ENCODE measurements around the gene RASSF10.

The RASSF10 gene

DNA sequence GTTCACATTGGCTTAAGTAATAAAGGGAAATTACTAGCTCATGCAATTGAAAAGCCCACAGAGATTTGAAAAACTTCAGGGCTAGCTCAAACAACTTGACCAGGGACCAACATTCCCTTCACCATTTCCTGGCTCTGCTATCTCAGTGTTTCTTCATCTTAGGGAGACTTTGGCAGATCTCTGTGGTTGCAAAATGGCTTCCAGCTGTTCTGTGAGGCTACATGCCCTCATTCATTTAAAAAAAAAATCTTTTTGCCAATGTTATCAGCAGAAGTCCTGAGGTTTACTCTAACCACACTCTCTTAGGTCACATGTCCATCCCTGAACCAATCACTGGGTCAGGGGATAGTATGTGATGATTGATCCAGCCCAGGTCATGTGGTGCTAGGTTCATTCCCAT is 13.9 kb upstream of the RASSF10 start:
- no peak for DNase-seq

- no peak for DNase-seq
These were observed 13.3 kb upstream of the RASSF10 start for GRCh38 chr11:12995823-12996222.

DNA sequence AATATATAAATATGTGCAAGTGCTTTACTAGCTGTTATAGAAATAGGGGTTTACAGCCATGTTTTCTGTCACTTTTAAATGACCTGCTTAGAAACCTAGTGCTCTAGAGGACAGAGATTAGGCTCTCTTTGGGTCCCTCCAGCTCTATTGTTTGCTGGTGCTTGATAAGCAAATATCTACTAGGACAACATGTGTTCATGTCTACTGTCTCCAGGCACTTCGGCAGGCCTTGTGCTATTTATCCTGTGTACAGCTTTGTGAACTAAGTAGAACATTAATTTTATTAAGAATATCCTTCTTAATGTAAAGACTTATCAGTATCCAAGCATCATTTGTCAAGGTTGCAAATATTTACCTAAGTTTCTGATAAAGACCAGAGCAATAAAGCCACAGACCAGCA is 11.9 kb upstream of the RASSF10 start:
- DNase-seq, result no peak

GRCh38 chr11:12998336-12998735 is 10.8 kb upstream of the RASSF10 start:
- no peak for DNase-seq

- DNase-seq, result no peak
These were observed 9.5 kb upstream of the RASSF10 start for GRCh38 chr11:12999597-12999996.

DNA sequence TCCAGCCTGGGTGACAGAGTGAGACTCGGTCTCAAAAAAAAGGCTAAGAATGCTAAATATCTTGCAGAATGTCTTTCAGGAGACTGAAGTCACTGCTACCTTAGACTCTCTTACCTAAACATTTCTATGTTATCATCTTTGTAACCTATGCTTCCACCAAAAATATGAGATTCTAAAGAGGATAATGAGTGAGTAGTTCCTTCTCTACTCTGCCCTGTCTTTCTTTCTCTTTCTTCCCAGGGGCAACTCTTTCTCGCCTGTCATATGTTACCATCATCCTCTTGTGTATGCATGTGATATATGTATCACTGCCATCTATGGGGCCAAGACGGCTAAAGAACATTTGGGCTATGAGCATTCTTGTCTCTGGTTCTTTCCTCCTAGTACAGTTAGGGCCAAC is 9.0 kb upstream of the RASSF10 start:
- no peak for DNase-seq

- peak; percentile 88 for DNase-seq
These were observed 8.4 kb upstream of the RASSF10 start for GRCh38 chr11:13000721-13001120.

DNA sequence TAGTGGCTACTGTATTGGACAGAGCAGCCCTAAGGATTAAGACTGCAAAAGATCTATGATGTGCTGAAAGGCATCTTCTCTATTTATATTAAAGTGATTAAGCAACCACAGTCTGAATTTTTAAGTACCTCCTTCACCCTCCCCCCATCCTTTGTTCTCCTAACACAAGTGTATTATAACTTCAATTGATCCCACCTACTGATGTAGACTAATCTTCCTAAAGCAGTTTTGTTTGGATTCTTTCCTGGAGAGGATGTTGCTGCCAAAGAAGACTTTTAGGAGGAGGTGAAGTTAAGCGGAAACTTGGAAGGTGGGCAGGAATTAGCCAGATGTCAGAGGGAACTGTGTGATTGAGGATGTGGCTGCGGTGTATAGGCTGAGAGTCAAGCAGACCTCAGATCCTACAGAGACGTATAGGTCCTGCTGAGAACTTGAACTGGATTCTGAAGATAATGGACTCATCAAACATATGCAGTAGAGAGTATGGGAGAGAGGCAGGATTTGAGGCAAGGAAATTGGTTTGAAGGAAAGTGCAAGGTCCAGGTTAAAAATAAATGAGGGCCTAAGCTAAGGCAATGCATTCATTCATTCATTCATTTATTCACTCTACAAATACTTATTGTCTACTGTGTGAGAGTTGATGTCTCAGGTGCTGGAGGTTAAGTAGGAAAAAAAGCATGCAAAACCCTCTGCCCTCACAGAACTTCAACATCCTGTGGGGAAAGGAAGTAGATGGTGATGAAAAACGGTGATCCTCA is 5.2 kb upstream of the RASSF10 start:
- DNase-seq, result no peak

DNA sequence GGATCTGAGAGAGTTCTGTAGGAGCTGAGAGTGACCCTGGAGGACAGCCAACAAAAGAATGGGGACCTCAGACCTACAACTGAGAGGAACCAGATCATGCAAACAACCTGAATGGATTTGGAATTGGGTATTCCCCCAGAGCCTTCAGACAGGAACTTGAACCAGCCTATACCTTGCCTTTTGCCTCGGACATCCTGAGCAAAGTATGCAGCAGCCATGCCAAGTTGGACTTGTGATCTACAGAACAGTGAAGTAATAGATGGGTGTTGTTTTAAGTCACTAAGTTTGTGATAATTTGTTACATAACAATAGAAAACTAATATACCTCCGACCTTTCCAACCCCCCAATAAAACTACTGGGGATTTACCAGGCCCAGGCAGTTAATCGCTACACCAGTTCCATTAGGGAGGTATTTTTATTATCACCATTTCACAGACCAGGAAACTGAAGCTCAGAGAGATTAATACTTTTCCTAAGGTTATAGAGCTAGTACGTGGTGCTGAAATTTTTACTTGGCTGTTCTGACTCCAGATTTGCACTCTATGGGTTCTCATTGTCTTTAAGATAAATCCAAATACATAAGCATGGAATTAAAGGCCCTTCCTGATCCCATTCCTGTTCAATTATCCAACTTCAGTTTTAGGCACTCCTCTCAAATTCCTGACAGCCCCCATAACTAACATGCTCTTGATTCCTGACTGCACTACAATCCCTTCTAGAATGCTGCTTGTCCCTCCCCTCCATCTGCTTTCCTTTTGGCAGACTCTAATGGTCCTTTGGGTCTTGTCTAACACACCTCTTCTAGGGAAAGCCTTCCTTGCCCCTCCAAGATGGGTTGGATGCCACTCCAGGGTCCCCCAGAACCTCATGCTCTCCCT is 1.7 kb upstream of the RASSF10 start:
- no peak for DNase-seq

GRCh38 chr11:13008061-13008435 is 1.1 kb upstream of the RASSF10 start:
- DNase-seq, result peak; percentile 69

DNA sequence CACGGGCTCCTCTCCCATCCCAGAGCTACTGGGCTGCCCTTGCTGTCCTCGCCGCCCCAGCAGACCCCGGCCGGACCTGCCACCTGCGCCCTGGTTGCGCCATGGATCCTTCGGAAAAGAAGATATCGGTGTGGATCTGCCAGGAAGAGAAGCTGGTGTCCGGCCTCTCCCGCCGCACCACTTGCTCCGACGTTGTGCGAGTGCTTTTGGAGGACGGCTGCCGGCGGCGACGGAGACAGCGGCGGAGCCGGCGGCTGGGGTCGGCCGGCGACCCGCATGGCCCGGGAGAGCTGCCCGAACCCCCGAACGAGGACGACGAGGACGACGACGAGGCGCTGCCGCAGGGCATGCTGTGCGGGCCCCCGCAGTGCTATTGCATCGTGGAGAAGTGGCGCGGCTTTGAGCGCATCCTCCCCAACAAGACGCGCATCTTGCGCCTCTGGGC is 382 bp downstream of the RASSF10 start:
- DNase-seq, result no peak

GRCh38 chr11:13009921-13010748 is 1.0 kb downstream of the RASSF10 start:
- DNase-seq, result no peak

DNA sequence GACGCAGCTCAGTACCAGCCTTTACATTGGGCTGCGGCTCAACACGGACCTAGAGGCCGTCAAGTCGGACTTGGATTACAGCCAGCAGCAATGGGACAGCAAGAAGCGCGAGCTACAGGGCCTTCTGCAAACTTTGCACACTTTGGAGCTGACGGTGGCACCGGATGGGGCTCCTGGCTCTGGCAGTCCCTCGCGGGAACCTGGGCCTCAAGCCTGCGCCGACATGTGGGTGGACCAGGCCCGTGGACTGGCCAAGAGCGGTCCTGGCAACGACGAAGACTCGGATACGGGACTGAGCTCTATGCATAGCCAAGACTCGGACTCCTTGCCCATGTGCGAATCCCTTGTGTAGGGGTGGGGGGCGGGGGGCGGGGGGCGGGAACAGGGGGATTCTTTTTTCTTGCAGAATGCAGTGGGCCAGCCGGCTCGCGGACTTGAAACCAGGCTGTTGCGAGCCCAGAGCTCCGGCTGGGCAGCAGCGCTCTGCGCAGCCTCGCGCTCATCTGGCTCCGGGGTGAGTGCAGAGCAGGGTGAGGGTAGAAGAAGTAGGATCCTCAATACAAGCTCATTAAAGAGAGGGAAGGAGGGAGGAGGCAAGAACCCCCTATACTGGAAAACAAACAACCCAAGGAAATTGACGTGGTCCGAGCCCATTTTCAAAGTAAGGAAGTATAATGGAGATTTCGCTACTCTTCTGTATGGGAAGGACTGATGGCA is 1.8 kb downstream of the RASSF10 start:
- peak; percentile 26 for DNase-seq

DNA sequence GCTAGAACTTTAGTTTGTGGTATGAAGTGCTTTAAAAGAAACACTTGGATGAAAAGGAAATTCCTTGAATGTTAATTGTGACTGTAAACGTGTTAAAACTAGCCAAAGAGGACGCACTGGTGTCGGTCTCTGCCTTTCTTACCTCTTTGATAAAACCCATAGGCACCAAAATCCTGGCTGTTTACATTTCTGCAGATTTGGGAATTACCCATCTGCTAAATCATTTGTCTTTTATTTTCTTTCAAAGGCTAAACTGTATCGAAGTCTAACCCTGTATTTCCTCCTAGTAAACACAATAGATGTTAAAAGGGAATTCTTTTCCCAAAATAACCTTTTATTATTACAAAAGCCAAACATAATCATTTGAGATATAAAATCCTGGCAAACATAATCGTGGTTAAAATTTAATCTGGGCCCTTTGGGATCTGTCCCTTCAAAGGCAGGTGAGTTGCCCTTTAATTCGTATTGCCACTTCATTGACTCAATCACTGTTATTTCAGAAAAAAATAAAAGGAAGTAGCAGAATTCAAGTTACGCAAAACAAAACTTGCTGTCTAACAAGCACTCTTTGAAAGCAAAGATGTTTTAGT is 2.4 kb downstream of the RASSF10 start:
- peak; percentile 61 for DNase-seq

DNA sequence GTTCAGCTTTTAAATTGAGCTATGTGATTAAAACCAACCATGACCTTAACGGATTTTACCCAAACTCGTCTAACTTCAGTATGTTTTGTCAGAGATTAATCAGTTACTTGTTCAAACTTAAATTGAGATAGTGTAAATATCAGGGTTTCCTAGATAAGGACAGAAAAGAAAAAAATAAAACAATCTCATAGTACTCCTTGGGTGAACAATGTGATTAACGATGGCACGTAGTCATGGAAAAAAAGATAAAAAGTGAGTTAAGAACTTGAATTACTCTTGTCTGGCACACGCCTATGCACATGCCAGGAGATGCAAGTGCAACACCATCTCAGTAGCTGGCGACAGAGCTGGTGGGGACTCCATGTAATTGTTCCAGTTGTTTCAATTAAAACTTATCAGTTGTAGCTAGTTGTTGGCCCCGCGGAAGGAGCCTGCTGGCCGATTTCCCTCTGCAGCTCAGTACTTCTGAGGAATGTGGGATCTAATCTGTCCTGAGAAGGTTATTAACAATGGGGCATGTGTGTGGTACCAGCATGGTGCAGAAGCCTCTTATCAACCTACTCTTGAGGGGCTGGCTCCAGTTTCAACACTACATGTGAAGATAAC is 3.0 kb downstream of the RASSF10 start:
- peak; percentile 72 for DNase-seq

DNA sequence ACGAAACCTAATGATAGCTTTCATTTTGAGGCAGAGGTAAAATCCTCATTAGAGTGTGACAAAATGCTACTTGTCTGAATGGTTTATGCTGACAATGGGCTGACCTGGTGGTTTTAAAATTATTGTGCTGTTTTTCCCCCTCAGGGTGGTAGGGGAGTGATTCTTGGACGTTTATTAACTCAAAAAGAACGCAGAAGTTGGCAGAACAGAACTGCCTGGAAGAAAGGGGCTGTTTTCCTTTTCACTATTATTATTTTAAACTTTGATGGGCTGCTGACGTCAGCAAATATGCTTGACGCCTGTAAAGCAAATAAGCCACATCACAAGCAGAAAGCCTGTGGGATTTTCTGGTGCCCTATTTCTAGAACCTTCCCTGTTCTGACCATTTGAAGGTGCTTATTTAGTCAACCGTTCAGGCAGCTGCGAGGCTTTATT is 4.0 kb downstream of the RASSF10 start:
- DNase-seq, result peak; percentile 40

DNA sequence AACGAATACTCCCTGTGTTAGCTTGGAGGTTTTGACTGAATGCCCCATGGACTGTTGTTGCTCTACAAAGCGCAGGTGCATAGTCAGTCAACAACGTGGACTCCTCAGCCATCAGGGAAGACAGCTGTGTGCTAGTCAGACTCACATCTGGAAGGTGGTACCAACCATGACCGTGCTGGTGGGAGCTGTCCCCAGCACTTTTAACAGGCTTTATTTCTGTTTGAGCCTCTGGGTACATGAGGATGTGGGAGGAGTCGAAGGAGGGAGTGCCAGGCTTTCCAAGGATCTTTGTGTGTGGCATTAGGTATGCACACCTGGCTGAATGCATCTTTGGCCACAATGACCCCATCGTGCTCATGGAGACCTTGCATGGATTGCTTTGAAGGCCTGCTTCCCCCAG is 6.6 kb downstream of the RASSF10 start:
- DNase-seq, result no peak

DNA sequence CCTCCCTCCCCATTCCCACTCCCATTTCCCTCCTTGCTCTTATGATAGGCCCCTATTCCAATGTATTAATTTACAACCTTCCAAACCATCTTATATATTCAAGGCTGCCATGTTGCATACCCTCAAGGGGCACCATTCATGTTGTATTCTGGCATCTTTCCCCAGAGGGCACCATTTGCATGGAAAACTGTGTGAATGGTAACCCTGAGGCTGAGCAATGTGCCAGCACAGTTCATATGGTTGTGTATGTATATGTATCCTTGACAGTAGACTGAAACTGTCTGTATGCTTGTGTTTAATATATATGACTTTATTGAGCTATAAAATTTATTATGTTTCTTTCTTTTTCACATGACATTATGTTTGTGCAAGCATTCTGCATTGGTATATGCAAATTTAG is 7.3 kb downstream of the RASSF10 start:
- no peak for DNase-seq

- no peak for DNase-seq
These were observed 10.2 kb downstream of the RASSF10 start for GRCh38 chr11:13019313-13019712.

- no peak for DNase-seq
These were observed 14.3 kb downstream of the RASSF10 start for GRCh38 chr11:13023423-13023822.

DNA sequence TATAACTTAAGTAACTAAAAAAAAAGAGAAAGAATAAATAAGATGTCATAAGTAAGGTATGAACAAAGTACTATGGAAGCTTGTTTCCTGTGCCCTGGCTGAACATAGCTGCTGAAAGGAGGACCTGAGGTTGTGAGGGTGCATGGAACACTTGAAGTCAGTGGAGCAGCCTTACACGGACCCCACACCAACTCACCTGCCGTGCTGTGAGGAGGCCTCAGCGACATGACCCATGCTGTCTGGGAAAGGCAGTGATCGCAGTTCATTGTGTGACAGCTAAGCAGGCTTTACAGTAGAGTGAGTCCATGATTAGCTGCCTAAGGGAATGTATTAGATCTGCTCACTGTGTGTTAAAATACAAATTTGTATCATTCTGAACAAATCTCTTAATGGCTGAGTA is 17.6 kb downstream of the RASSF10 start:
- no peak for DNase-seq

- no peak for DNase-seq
These were observed 19.2 kb downstream of the RASSF10 start for GRCh38 chr11:13028322-13028721.

Data from kidney glomerular epithelial cell (primary cell).